ENCODE data around the gene DUSP5.

- no peak for TF ChIP-seq SIN3A (IDR thresholded peaks at IDR 0.05; ENCODE audit: borderline replicate concordance, insufficient read depth, low read length)
- TF ChIP-seq TAF1 (IDR thresholded peaks at IDR 0.05; ENCODE audit: borderline replicate concordance, insufficient read depth, low read length) = no peak
- TF ChIP-seq REST (IDR thresholded peaks at IDR 0.05; ENCODE audit: insufficient read depth in 1 of 2, low read depth in 2 of 2, low read length in 2 of 2) = no peak
- no peak for TF ChIP-seq POLR2AphosphoS5 (IDR thresholded peaks at IDR 0.05; ENCODE audit: low read depth, low read length)
Measured at GRCh38 chr10:110535958-110536891, 38.5 kb downstream of the DUSP5 start.
